AG04450 (cell line): Measurements from ENCODE around the gene KIF4A. TPM values are rescaled to one million over a fixed set of nuclear protein-coding genes. Genes with fewer than 3 reads are reported as not detected.
A peak's percentile ranks its signal among the peaks of the same experiment; 100 is the strongest.

Source experiments
- CTCF ChIA-PET: fragments of 300-600, 350-600 bp; formaldehyde crosslinking; extraction: SDS; loops from one replicate; lab custom pipeline; 2022; ENCODE audit warnings: antibody characterized with exemption, inconsistent platforms; lab: Charles Lee
- POLR2A ChIA-PET: fragments of 350-600 bp; formaldehyde crosslinking; extraction: SDS; loops from one replicate; lab custom pipeline; 2021; ENCODE audit warnings: antibody characterized with exemption, inconsistent platforms; lab: Yijun Ruan, JAX
- DNase-seq: peaks from one replicate; pipeline ENCODE4 v3.0.0-alpha.2; 2011; ENCODE audit warnings: low read depth, low spot score
- H3K27ac ChIP-seq: one replicate; pipeline ENCODE4 v1.5.1; 2012; ENCODE audit warnings: low read depth, low read length, control low read depth
- H3K27me3 ChIP-seq: one replicate; pipeline ENCODE4 v1.6.0; 2012; ENCODE audit warnings: low read length; ENCODE audit not compliant: control insufficient read depth, insufficient read depth
- H3K4me3 ChIP-seq: 2 replicates; pipeline ENCODE4 v1.5.1; 2011; ENCODE audit warnings: mild to moderate bottlenecking, low read depth, low read length, control low read depth
- H3K9me3 ChIP-seq: 2 replicates; pipeline ENCODE4 v1.5.1; 2012; ENCODE audit warnings: low read length; ENCODE audit not compliant: control insufficient read depth, insufficient read depth
- CTCF ChIP-seq: IDR thresholded peaks from 2 replicates; pipeline ENCODE4 v1.5.1; 2011; ENCODE audit warnings: low read depth, low read length, control low read depth, inconsistent platforms
- polyA plus RNA-seq: library from polyadenylated mRNA; depleted of rRNA; stranded (reverse); fragments of >200 nt; gene quantifications from 2 replicates; pipeline ENCODE4 v1.2.3, GENCODE V29; 2011

Gene KIF4A
- polyA plus RNA-seq, 1 experiment: 8.8 TPM

- Histone ChIP-seq H3K27me3 (no peaks in the 10 kb centered on the region), H3K4me3 (no peak within 1 kb of the TSS), H3K9me3 (no peaks in the 10 kb centered on the region), H3K27ac (no peak within 1 kb of the TSS)
- DNase-seq: no peak
- TF ChIP-seq CTCF: no peak
- CTCF ChIA-PET: no interaction called here
- POLR2A ChIA-PET: no interaction called here
These were observed 8.0 kb upstream of the KIF4A start, which contains the start of gene RAB41 for GRCh38 chrX:70281951-70282350. TSS of gene RAB41 (plus strand) at chrX:70282172. CDS start at chrX:70282218, 46 bp downstream.

- Histone ChIP-seq H3K27ac (peak overlapping the region; percentile 31), H3K27me3 (no peaks in the 10 kb centered on the region), H3K4me3 (peak overlapping the region; percentile 79), H3K9me3 (no peaks in the 10 kb centered on the region)
- CTCF ChIA-PET: interaction anchor here (3.5 kb wide), 1 partner anchor 156 kb away, joined by 16 read pairs; the partner anchor contains the start of gene IGBP1
- no peak for DNase-seq
- POLR2A ChIA-PET: interaction anchor here (1.7 kb wide), 1 partner anchor 156 kb away, joined by 7 read pairs; the partner anchor contains the start of gene IGBP1
- no peak for TF ChIP-seq CTCF
These were observed 624 bp upstream of the KIF4A start for GRCh38 chrX:70289168-70289792.

- DNase-seq: no peak
- no peak overlapping the region for H3K4me3 ChIP-seq
- POLR2A ChIA-PET: interaction anchor here (0.8 kb wide), 1 partner anchor 159 kb away, joined by 4 read pairs; the partner anchor contains the start of gene IGBP1
These were observed 2.9 kb downstream of the KIF4A start for GRCh38 chrX:70292788-70293187.

DNA sequence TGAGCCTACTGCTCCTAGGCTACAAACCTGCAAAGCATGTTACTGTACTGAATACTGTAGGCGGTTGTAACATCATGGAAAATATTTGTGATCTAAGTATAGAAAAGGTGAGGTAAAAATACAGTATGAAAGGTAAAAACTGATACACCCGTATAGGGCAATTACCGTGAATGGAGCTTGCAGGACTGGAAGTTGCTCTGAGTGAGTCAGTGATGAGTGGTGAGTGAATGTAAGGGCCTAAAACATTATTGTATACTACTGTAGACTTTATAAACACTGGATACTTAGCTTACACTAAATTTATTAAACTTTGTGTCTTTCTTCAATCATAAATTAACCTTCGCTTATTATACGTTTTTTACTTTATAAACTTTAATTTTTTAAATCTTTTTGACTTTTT, 3.7 kb downstream of the KIF4A start:
- no peak for DNase-seq
- no peak overlapping the region for H3K27ac ChIP-seq
- ChIA-PET CTCF (interaction anchor here (1.8 kb wide), 2 partner anchors 9 to 160 kb away, joined by 5 to 17 read pairs; partner anchors contain the start of gene IGBP1), POLR2A (no interaction called here)
- H3K4me3 ChIP-seq: no peak overlapping the region
- no peak for TF ChIP-seq CTCF
- H3K27me3 ChIP-seq: no peaks in the 10 kb centered on the region
- H3K9me3 ChIP-seq: no peaks in the 10 kb centered on the region

More at GRCh38 chrX:70292788-70293187, 2.9 kb downstream of the KIF4A start:
- Histone ChIP-seq H3K9me3 (no peaks in the 10 kb centered on the region), H3K27me3 (no peaks in the 10 kb centered on the region), H3K27ac (no peak overlapping the region)
- CTCF ChIA-PET: interaction anchor here (1.8 kb wide), 2 partner anchors 10 to 160 kb away, joined by 5 to 17 read pairs; partner anchors contain the start of gene IGBP1
- no peak for TF ChIP-seq CTCF

GRCh38 chrX:70301716-70302115, 11.8 kb downstream of the KIF4A start:
- ChIA-PET CTCF (interaction anchor here (1.7 kb wide), 1 partner anchor 8 kb away, joined by 5 read pairs; no protein-coding TSS in a partner anchor), POLR2A (no interaction called here)
- Histone ChIP-seq H3K9me3 (no peaks in the 10 kb centered on the region), H3K27me3 (no peaks in the 10 kb centered on the region), H3K27ac (no peak overlapping the region), H3K4me3 (no peak overlapping the region)
- no peak for DNase-seq
- no peak for TF ChIP-seq CTCF
